HEK293T (cell line): ENCODE data around the gene SLC16A12.
"Not testable (repeated sequence)": the region's sequence is repeated elsewhere in the genome, so short reads cannot be mapped to it uniquely, and the experiment has no call there.

ENCODE experiments used
- CTCF ChIA-PET: fragments of 350-600 bp; formaldehyde crosslinking; extraction: SDS; loops from one replicate; lab custom pipeline; 2021; ENCODE audit warnings: antibody characterized with exemption, inconsistent platforms; lab: Yijun Ruan, JAX
- POLR2A ChIA-PET: fragments of 350-600 bp; formaldehyde crosslinking; extraction: SDS; loops from one replicate; lab custom pipeline; 2020; ENCODE audit warnings: antibody characterized with exemption, inconsistent platforms; lab: Yijun Ruan, JAX
- DNase-seq: peaks from one replicate; pipeline ENCODE4 v3.0.0; 2012; ENCODE audit warnings: mixed read lengths; ENCODE audit errors: extremely low spot score
- ARNT ChIP-seq: fragments of 450-650 bp; IDR thresholded peaks from 2 replicates; pipeline ENCODE4 v1.6.1; 2017; ENCODE audit warnings: mild to moderate bottlenecking
- BHLHE40 ChIP-seq: fragments of 450-650 bp; IDR thresholded peaks from 2 replicates; pipeline ENCODE4 v1.6.1; 2016; ENCODE audit warnings: mild to moderate bottlenecking, moderate library complexity, borderline replicate concordance
- CTBP1 ChIP-seq: fragments of 450-650 bp; IDR thresholded peaks from 2 replicates; pipeline ENCODE4 v1.6.1; 2016; ENCODE audit warnings: borderline replicate concordance
- ELF4 ChIP-seq: fragments of 450-650 bp; IDR thresholded peaks from 2 replicates; pipeline ENCODE4 v1.6.1; 2017; ENCODE audit warnings: antibody characterized with exemption
- FOXA1 ChIP-seq: fragments of 450-650 bp; IDR thresholded peaks from 2 replicates; pipeline ENCODE4 v1.6.1; 2016; ENCODE audit warnings: mild to moderate bottlenecking
- FOXK2 ChIP-seq: fragments of 450-650 bp; IDR thresholded peaks from 2 replicates; pipeline ENCODE4 v1.6.1; 2016; ENCODE audit warnings: mild to moderate bottlenecking
- FOXM1 ChIP-seq: fragments of 450-650 bp; IDR thresholded peaks from 2 replicates; pipeline ENCODE4 v1.6.1; 2017; ENCODE audit warnings: mild to moderate bottlenecking, borderline replicate concordance
- HDGF ChIP-seq: fragments of 450-650 bp; IDR thresholded peaks from 2 replicates; pipeline ENCODE4 v1.6.1; 2017; ENCODE audit warnings: antibody characterized with exemption, borderline replicate concordance
- L3MBTL2 ChIP-seq: fragments of 450-650 bp; conservative IDR thresholded peaks from 2 replicates; pipeline ENCODE4 v1.6.1; 2016; ENCODE audit warnings: mild to moderate bottlenecking
- LEF1 ChIP-seq: fragments of 450-650 bp; IDR thresholded peaks from 2 replicates; pipeline ENCODE4 v1.6.1; 2017; ENCODE audit warnings: mild to moderate bottlenecking, borderline replicate concordance
- NFRKB ChIP-seq: fragments of 450-650 bp; IDR thresholded peaks from 2 replicates; pipeline ENCODE4 v1.6.1; 2016; ENCODE audit warnings: mild to moderate bottlenecking, moderate library complexity
- SP1 ChIP-seq: fragments of 450-650 bp; IDR thresholded peaks from 2 replicates; pipeline ENCODE4 v1.6.1; 2017
- SUZ12 ChIP-seq: fragments of 450-650 bp; IDR thresholded peaks from 2 replicates; pipeline ENCODE4 v1.6.1; 2016; ENCODE audit warnings: mild to moderate bottlenecking
- TARDBP ChIP-seq: fragments of 450-650 bp; IDR thresholded peaks from 2 replicates; pipeline ENCODE4 v1.6.1; 2016
- ZNF384 ChIP-seq: fragments of 450-650 bp; IDR thresholded peaks from 2 replicates; pipeline ENCODE4 v1.6.1; 2016
- TF ChIP-seq, protein P1 (sequence below): fragments of 450-650 bp; IDR thresholded peaks from 2 replicates; pipeline ENCODE4 v1.6.1; 2016

SLC16A12 gene

DNA sequence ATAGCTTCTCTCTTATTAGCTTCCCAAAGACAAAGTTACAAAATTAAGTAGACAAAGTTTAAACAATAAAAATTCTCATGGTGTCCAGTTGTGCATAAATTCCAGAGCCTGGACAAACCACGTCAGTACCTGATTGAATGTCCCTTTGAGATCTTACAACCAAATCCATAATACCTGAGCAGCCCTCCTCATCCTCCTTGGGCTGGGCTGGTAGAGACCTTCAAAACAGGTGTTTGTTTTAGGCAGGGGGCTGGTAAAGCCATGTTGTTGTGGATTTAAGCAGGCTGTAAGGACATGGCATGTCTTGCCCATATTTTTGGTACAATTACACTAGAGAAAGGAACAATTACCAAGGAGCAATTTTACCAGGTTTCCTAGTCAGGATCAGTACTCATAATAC is 118.9 kb downstream of the SLC16A12 start:
- CTCF ChIA-PET = no interaction called here
- no peak for TF ChIP-seq L3MBTL2
- no peak for TF ChIP-seq FOXA1
- TF ChIP-seq ZNF384 = no peak
- TF ChIP-seq HDGF = no peak

DNA sequence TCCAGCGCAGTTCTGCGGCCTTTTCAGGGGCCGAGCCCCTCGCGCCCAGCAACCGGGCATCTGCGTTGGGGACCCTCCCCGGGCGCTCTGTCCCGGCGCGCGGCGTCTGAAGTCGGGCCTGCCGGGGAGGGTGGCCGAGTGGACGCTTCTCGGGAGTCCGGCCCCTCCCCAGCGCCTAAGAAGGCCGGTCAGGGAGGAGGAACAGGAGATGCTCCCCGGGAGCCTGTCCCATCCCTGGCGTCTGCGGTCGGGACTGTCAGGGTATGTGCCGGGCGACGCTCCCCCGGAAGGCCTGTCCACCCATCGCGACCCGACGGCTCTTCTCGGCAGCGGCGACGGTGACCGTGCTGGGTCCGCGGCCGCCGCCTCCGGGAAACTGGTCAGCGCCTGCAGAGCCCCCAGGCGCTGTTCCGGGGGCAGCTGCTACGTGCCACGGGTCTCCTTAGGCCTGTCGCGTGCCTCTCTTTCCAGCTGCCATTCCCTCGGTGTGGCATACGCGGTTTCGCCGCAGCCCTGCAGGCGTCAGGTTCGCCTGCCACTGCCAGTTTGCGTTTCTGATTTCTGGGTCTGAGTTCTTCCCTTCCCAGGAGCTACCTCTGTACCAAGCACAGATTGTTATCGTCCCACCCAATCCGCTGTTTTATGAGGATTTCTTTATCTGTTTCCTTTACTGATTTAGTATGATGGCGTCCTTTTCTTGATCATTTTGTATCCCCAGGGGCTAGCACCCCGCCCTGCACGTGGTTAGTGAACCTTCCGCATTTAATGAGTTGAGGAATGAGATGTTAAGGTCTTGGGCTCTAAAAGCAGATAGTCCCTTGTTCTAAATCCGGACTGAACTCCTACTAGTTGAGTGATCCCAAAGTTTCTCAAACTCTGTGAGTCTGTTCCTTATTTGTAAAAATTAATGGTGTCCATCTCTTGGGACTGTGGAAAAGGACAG is 120.2 kb downstream of the SLC16A12 start:
- TF ChIP-seq L3MBTL2 (peak; percentile 52), SUZ12 (no peak)
- ChIA-PET CTCF (no interaction called here), POLR2A (interaction anchor here (1.3 to 2.0 kb wide), 4 partner anchors 23 to 229 kb away, joined by 3 to 8 read pairs (median 6); partner anchors contain the start of genes IFIT1 and LIPA)
- peak; percentile 43 for DNase-seq

More for the DNA sequence above, 118.9 kb downstream of the SLC16A12 start:
- DNase-seq = no peak
- POLR2A ChIA-PET = no interaction called here

DNA sequence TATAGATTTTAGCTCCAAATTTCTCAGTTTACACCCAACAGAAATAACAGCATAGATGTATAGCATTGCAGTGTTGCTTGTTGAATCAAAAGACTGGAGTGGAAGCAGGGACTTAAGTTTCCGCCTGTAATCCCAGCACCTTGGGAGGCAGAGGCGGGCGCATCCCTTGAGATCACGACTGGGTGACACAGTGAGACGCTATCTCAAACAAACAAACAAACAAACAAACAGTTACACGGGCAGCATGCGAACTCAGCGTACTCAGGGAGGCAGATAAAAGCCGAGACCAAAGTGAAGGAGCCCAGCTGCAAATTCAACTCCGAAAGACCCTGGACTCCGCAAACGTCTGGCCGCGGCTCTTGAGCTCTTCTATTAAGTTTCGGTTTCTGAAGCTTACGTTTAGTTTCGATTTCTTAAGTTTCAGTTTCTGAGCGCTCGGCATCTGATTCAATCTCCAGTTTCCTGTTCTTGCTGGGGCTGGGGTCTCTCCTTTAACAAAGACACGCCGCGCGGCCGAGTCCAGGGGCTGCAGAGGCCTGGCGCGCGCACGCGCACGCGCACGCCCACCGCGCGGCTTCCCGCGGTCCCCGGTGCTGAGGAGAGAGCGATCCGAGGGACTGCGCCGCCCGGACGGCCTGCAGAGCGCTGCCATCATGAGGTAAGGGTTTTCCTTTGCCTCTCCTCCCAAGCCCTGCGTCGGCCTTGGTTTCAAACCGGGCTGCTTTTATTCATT is 121.1 kb downstream of the SLC16A12 start, which contains the start of gene IFIT5:
TSS of gene IFIT5 (plus strand) at position 423 of the 733 bp plus-strand sequence. CDS start at position 654, 231 bp downstream.
- peak; percentile 75 for DNase-seq
- POLR2A ChIA-PET = interaction anchor here (1.0 to 2.0 kb wide), 4 partner anchors 12 to 230 kb away, joined by 3 to 8 read pairs (median 6); partner anchors contain the start of genes IFIT1 and LIPA
- TF ChIP-seq SP1 = no peak
- TF ChIP-seq CTBP1 = no peak; the same call in 1 of the 2 replicates
- no peak for TF ChIP-seq NFRKB
- TF ChIP-seq HDGF = no peak
- no peak for TF ChIP-seq ZNF384
- TF ChIP-seq, protein P1, sequence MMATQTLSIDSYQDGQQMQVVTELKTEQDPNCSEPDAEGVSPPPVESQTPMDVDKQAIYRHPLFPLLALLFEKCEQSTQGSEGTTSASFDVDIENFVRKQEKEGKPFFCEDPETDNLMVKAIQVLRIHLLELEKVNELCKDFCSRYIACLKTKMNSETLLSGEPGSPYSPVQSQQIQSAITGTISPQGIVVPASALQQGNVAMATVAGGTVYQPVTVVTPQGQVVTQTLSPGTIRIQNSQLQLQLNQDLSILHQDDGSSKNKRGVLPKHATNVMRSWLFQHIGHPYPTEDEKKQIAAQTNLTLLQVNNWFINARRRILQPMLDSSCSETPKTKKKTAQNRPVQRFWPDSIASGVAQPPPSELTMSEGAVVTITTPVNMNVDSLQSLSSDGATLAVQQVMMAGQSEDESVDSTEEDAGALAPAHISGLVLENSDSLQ = no peak
- no peak for TF ChIP-seq SUZ12
- TF ChIP-seq L3MBTL2 = no peak; the same call in 1 of the 2 replicates
- TF ChIP-seq ELF4 = no peak
- TF ChIP-seq LEF1 = no peak
- no peak for TF ChIP-seq FOXK2
- TF ChIP-seq TARDBP = no peak
- no peak for TF ChIP-seq FOXM1
- no peak for TF ChIP-seq BHLHE40
- TF ChIP-seq ARNT = no peak
- TF ChIP-seq FOXA1 = no peak
- CTCF ChIA-PET = no interaction called here

DNA sequence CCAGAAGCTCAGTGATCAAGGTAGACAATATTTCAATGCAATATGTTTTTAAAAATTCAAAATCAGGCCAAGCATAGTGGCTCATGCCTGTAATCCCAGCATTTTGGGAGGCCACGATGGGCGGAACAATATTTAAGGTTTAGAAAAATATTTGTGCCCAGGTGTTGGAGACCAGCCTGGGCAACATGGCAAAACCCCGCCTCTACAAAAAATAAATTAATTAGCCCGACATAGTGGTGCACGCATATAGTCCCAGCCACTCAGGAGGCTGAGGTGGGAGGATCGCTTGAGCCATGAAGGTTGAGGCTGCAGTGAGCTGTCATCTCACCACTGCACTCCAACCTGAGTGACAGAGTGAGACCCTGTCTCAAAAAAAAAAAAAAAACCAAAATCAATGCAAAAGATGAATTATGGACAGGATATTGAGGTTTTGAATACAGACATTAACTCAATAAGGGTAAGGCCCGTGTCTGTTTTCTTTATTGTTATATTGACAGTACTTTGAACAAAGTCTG is 121.9 kb downstream of the SLC16A12 start:
- no peak for TF ChIP-seq ARNT
- no peak for TF ChIP-seq SP1
- TF ChIP-seq NFRKB = no peak
- TF ChIP-seq FOXK2 = no peak
- TF ChIP-seq BHLHE40 = no peak
- TF ChIP-seq FOXM1 = no peak
- no peak for TF ChIP-seq SUZ12
- TF ChIP-seq FOXA1 = no peak
- no peak for TF ChIP-seq CTBP1
- TF ChIP-seq ELF4 = no peak
- TF ChIP-seq HDGF = no peak
- TF ChIP-seq TARDBP = no peak
- TF ChIP-seq L3MBTL2 = no peak
- no peak for TF ChIP-seq LEF1
- no peak for TF ChIP-seq ZNF384
- TF ChIP-seq, protein P1 = no peak
- ChIA-PET CTCF (no interaction called here), POLR2A (interaction anchor here (1.0 to 2.0 kb wide), 4 partner anchors 11 to 231 kb away, joined by 3 to 8 read pairs (median 6); partner anchors contain the start of genes IFIT1 and LIPA)
- DNase-seq = no peak

DNA sequence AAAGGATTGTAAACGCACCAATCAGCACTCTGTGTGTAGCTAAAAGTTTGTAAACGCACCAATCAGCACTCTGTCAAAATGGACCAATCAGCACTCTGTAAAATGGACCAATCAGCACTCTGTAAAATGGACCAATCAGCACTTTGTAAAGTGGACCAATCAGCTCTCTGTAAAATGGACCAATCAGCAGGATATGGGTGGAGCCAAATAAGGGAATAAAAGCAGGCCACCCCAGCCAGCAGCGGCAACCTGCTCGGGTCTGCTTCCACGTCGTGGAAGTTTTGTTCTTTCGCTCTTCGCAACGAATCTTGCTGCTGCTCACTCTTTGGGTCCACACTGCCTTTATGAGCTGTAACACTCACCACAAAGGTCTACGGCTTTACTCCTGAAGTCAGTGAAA is 123.1 kb downstream of the SLC16A12 start:
- DNase-seq, POLR2A ChIA-PET: not testable (repeated sequence)
- CTCF ChIA-PET = interaction anchor here (0.9 kb wide), 1 partner anchor 9 kb away, joined by 4 read pairs; no protein-coding TSS in a partner anchor

DNA sequence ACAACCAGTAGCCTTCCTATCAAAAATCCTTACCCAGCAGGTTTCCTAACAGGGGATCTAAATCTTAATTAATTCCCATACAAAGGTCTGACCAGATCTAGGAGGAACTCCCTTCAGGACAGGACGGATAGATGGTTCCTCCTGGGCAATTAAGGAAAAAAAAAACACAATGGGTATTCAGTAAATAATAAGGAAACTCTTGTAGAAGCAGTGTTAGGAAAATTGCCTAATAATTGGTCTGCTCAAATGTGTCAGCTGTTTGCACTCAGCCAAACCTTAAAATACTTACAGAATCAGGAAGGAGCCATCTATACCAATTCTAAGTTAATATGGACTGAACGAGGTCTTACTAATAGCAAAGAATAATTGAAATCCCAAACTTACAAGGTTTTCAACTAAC is 124.3 kb downstream of the SLC16A12 start:
- DNase-seq, CTCF ChIA-PET, POLR2A ChIA-PET: not testable (repeated sequence)

DNA sequence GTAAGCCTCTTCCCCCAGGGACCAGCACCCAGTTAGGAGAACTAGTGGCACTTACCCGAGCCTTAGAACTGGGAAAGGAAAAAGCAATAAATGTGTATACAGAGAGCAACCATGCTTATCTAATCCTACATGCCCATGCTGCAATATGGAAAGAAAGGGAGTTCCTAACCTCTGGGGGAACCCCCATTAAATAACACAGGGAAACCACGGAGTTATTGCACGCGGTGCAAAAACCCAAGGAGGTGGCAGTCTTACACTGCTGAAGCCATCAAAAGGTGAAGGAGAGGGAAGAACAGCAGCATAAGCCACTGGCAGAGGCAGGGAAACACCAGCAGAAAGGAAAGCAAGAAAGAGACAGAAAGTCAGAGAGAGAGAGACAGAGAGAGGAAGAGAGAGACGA is 124.8 kb downstream of the SLC16A12 start:
- DNase-seq, CTCF ChIA-PET, POLR2A ChIA-PET: not testable (repeated sequence)

DNA sequence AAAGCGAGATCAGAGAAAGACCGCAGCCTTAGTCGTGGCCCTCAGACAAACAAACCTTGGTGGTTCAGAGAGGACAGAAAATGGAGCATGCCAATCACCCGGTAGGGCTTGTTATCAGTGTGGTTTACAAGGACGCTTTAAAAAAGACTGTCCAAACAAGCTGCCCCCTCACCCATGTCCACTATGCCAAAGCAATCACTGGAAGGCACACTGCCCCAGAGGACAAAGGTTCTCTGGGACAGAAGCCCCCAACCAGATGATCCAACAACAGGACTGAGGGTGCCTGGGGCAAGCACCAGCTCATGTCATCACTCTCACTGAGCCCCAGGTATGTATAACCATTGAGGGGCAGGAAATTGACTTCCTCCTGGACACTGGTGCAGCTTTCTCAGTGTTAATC is 126.1 kb downstream of the SLC16A12 start:
- POLR2A ChIA-PET, CTCF ChIA-PET, DNase-seq: not testable (repeated sequence)

DNA sequence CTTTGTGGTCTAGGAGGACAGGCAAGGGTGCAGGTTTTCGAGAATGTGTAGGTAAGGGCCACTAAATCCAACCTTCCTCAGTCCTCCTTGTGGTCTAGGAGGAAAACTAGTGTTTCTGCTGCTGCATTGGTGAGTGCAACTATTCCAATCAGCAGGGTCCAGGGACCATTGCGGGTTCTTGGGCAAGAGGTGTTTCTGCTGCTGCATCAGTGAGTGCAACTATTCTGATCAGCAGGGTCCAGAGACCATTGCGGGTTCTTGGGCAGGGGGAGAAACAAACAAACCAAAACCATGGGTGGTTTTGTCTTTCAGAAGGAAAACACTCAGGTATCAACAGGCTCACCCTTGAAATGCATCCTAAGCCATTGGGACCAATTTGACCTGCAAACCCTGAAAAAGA is 127.6 kb downstream of the SLC16A12 start:
- CTCF ChIA-PET, DNase-seq, POLR2A ChIA-PET: not testable (repeated sequence)

DNA sequence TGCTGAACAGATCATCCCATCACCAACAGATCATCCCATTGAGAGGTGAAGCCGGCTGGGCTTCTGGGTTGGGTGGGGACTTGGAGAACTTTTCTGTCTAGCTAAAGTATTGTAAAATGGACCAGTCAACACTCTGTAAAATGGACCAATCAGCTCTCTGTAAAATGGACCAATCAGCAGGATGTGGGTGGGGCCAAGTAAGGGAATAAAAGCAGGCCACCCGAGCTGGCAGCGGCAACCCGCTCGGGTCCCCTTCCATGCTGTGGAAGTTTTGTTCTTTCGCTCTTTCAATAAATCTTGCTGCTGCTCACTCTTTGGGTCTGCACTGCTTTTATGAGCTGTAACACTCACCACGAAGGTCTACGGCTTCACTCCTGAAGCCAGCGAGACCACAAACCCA is 129.2 kb downstream of the SLC16A12 start:
- DNase-seq, POLR2A ChIA-PET, CTCF ChIA-PET: not testable (repeated sequence)
